Lung (tissue), 12 donors: ENCODE data around the gene RNF151. TPM values are rescaled to one million over a fixed set of nuclear protein-coding genes. Genes with fewer than 3 reads are reported as not detected.

Experiments used
- ATAC-seq: fragments of 200-7000 bp; cut with Tn5 transposase; one replicate; pipeline ENCODE4 v1.9.1; 2020; ENCODE audit warnings: moderate number of reproducible peaks; ENCODE audit not compliant: insufficient read depth, low FRiP score
- DNase-seq, 3 donors: peaks; one replicate each; pipeline ENCODE4 v3.0.0-alpha.2; 2013 to 2017
- H3K27ac ChIP-seq, 2 donors: one replicate each; pipeline ENCODE4 v1.5.1; 2013; ENCODE audit warnings: mild to moderate bottlenecking in 2 of 2, moderate library complexity in 2 of 2, control low read depth in 1 of 2, inconsistent platforms in 1 of 2, low read depth in 1 of 2, low read length in 1 of 2
- H3K27me3 ChIP-seq, 3 donors: one replicate each; pipeline ENCODE4 v1.5.1; 2013; ENCODE audit warnings: low read length in 2 of 3; ENCODE audit not compliant: control insufficient read depth in 3 of 3, insufficient read depth in 3 of 3
- H3K36me3 ChIP-seq, 4 donors: one replicate each; pipeline ENCODE4 v1.5.1; 2013; ENCODE audit warnings: low read length in 4 of 4, mild to moderate bottlenecking in 1 of 4, moderate library complexity in 1 of 4; ENCODE audit not compliant: control insufficient read depth in 4 of 4, insufficient read depth in 4 of 4
- H3K4me1 ChIP-seq, 5 donors: one replicate each; pipeline ENCODE4 v1.5.1; 2013; ENCODE audit warnings: low read length in 5 of 5, mild to moderate bottlenecking in 2 of 5, moderate library complexity in 1 of 5; ENCODE audit not compliant: control insufficient read depth in 5 of 5, insufficient read depth in 5 of 5
- H3K4me3 ChIP-seq: one replicate; pipeline ENCODE4 v1.5.1; 2013; ENCODE audit warnings: mild to moderate bottlenecking, control low read depth, moderate library complexity
- H3K9ac ChIP-seq, 2 donors: one replicate each; pipeline ENCODE4 v1.5.1; 2013; ENCODE audit warnings: low read length in 2 of 2, control low read depth in 1 of 2; ENCODE audit not compliant: insufficient read depth in 1 of 2
- H3K9me3 ChIP-seq, 4 donors: one replicate each; pipeline ENCODE4 v1.5.1; 2013; ENCODE audit warnings: low read length in 3 of 4, mild to moderate bottlenecking in 1 of 4, moderate library complexity in 1 of 4; ENCODE audit not compliant: control insufficient read depth in 4 of 4, insufficient read depth in 3 of 4
- CTCF ChIP-seq: IDR thresholded peaks from 2 replicates; pipeline ENCODE4 v1.5.1; 2012; ENCODE audit warnings: mild to moderate bottlenecking; ENCODE audit errors: control extremely low read depth, extremely low read depth
- WGBS, 2 donors: extraction: QIAGEN DNeasy Blood & Tissue Kit; methylation state at CpG; one replicate each; pipeline ENCODE4 v1.1.7; 2013; 5-methylcytosine and 5-hydroxymethylcytosine counted together
- polyA plus RNA-seq, 2 donors: library from polyadenylated mRNA; stranded (reverse); fragments of 200-250 nt; gene quantifications; one replicate each; pipeline ENCODE4 v1.2.1, GENCODE V29; 2013
- total RNA-seq, 2 donors: library from RNA; depleted of rRNA in 1 of 2; stranded (reverse); fragments of >200 nt in 1 of 2; gene quantifications; one replicate each; pipeline ENCODE4 v1.2.1, GENCODE V29; 2014 to 2021
- donor health status: control.
- donor health status: control.
- donor health status: Bipolar disorder and iron deficiency.
- donor health status: healthy.
- donor health status: DM: yes; HTN: yes; CAD: no.

Gene RNF151
- total and polyA plus RNA-seq, 4 donors = 0.15 TPM; not detected in 3

DNA sequence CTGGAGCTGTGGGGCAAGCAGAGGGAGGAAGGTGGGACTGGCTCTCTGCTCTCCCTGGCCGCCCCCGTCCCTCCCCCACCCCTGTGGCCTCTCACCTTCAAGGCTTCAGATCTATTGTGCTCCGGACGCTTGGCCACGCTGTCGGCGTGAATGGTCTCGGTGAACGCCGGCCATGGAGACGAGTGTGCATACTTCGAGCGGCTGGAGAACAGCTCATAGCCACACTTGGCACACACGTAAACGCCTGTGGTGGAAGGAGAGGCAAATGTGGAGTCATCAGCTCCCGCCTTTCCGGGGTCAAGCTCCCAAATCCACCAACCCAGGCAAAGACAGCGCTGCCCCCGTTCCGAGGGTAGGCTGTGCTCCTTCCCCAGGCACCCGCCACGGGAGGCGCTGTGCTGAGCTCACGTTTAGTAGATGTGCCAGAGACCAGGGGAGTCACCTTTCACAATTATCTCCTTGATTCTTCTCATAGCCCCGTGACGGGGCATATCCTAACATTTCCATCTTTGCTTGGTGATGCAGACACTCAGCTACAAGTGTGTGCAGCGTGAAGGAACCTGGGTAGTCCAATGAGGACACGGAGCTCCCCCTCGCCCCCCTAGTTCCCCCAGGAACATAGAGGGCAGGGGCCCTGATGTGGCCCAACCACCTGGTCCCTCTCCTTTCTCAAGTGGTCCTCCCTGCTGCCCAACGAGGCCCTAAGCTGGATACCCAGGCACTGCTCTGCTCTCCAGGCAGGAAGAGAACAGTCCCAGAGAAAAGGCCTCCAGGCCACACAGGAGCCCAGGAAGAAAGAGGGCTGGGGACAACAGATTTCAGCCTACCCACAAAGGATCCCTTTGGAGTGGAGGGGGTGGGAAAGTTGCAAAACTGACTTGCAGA is 25.3 kb upstream of the RNF151 start:
- H3K9me3 ChIP-seq = no peaks in the 10 kb centered on the region
- TF ChIP-seq CTCF = no peak
- no peak overlapping the region for H3K4me3 ChIP-seq
- 73 to 88% methylated on average over 30 of the region's 30 CpGs for WGBS, 2 donors
- ATAC-seq (no peak), DNase-seq (no peak)
- H3K36me3 ChIP-seq = peaks cover 2 to 33% (median 8%) of the 10 kb centered on the region in 4 donors
- no peak overlapping the region for H3K9ac ChIP-seq
- H3K27me3 ChIP-seq = no peaks in the 10 kb centered on the region
- peak overlapping the region; percentile 25 to 89 for H3K27ac ChIP-seq
- H3K4me1 ChIP-seq = peaks cover 0 to 12% (median 7%) of the 10 kb centered on the region in 5 donors

DNA sequence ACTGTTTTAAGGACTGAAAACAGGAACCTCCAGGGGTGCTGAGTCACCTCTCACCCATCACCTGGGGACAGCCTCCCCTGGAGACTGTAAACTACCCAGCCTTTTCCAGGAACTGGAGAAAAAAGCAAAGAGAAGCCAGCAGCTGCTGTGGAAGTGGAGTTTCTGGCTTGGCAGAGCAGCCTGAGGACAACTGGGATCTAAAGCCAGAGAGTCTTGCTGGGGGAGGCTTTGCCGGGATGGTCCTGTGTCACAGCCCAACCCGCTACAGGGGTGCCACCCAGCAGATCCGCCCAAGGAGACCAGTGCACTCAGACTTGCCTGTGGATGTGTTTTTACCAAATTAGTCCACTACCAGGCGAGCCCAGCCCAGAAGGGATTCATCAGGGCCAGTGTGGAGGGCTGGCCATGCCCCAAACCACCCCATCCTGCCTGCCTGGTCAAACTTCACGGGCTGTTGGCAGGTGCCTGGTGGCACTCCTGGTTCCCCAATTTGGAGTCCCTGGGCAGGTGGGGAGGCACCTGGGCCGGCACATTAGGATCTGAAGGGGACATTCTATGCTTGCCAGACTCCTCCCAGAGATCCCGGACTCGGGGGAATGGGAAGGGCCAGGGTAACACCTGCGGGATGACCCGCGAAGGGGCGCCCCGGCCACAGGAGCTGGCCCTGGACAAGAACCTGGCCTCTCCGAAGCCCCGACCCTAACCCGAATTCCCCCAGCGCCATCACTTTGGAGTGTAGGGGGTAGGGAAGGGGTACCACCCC is 24.4 kb upstream of the RNF151 start:
- Histone ChIP-seq H3K27me3 (no peaks in the 10 kb centered on the region), H3K27ac (peak overlapping the region; percentile 89 to 90), H3K9ac (peak overlapping the region in 1 of 2 donors; percentile 47), H3K36me3 (peaks cover 0 to 30% (median 8%) of the 10 kb centered on the region in 4 donors), H3K4me3 (peak overlapping the region; percentile 83), H3K9me3 (no peaks in the 10 kb centered on the region), H3K4me1 (peaks cover 0 to 12% (median 7%) of the 10 kb centered on the region in 5 donors)
- ATAC-seq (no peak), DNase-seq (no peak)
- 10 to 18% methylated on average over 15 to 17 of the region's 17 CpGs for whole genome bisulfite sequencing, 2 donors
- no peak for TF ChIP-seq CTCF

DNA sequence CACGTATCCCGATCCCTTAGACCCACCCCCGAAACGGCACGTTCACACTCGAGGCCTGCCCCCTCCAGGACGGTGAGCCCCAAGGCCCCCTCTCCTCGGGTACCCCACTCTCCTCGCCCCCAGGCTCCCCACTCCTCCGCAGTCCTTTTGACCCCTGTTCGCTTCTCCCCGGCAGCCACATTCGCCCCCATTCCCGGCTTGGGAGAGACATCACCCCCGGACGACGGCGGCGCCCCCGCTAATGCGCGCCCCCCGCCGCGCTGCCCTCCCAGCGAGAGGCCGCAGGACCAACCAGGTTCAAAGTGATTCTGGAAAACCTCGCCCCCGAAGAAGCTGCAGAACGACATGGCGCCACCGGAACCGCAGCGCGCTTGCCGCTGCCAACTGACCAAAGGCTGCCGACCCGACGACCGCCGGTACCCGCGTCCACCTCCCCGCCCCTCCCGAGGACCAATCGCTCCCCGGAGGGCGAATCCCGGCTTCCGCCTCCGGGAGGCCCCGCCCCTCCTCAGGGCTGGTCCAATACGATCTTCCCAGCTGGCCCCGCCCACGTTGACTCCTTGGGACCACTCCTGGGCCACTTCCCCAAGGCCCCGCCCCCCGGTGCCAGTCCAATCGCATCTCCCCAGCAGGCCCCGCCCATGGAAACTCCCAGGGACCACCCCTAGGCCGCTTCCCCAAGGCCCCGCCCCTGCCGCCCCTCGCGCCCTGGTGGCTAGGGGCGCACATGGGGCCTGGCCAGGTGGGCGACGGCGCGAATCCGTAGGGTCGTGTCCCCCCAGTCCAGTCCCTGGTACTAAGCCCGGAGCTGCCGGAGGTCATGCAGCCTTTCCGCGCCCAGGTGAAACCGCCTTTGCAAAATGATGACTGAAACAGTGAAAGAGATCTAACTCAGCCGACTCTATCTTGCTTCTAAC is 23.6 kb upstream of the RNF151 start, which contains the start of gene MSRB1:
Gene MSRB1, minus strand, starts transcription at position 390 of the 917 bp plus-strand sequence. Its CDS starts 43 bp downstream, at position 347.
- DNase-seq (peak; percentile 99), ATAC-seq (peak; percentile 97)
- peaks cover 0 to 26% (median 5%) of the 10 kb centered on the region in 4 donors for H3K36me3 ChIP-seq
- peaks cover 0 to 12% (median 7%) of the 10 kb centered on the region in 5 donors for H3K4me1 ChIP-seq
- H3K27me3 ChIP-seq = no peaks in the 10 kb centered on the region
- peak within 1 kb of the TSS; percentile 83 for H3K4me3 ChIP-seq
- no peaks in the 10 kb centered on the region for H3K9me3 ChIP-seq
- peak within 1 kb of the TSS; percentile 89 to 90 for H3K27ac ChIP-seq
- peak within 1 kb of the TSS in 1 of 2 donors; percentile 47 for H3K9ac ChIP-seq
- 2% methylated on average over 61 to 77 of the region's 77 CpGs for WGBS, 2 donors
- no peak for TF ChIP-seq CTCF
